ENCODE results near the gene ACSS1.

DNA sequence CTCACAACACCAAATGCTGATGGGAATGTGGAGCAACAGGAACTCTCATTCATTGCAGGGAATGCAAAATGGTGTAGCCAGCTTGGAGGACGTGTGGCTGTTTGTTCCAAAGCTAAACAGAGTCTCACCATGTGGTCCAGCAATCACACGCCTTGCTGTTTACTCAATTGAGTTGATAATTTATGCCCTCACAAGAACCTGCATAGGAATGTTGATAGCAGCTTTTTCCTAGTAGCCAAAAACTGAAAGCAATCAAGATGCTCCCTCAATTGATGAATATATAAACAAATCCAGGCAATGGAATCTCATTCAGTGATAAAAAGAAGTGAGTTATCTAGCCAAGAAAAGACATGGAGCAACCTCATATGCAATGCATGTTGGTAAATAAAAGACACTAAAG is 39.6 kb upstream of the ACSS1 start:
- TF ChIP-seq, protein P1, sequence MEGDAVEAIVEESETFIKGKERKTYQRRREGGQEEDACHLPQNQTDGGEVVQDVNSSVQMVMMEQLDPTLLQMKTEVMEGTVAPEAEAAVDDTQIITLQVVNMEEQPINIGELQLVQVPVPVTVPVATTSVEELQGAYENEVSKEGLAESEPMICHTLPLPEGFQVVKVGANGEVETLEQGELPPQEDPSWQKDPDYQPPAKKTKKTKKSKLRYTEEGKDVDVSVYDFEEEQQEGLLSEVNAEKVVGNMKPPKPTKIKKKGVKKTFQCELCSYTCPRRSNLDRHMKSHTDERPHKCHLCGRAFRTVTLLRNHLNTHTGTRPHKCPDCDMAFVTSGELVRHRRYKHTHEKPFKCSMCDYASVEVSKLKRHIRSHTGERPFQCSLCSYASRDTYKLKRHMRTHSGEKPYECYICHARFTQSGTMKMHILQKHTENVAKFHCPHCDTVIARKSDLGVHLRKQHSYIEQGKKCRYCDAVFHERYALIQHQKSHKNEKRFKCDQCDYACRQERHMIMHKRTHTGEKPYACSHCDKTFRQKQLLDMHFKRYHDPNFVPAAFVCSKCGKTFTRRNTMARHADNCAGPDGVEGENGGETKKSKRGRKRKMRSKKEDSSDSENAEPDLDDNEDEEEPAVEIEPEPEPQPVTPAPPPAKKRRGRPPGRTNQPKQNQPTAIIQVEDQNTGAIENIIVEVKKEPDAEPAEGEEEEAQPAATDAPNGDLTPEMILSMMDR (conservative IDR thresholded peaks at IDR 0.05; ENCODE audit: low read length) = no peak
- TF ChIP-seq EZH2phosphoT487 (IDR thresholded peaks at IDR 0.05; ENCODE audit: borderline replicate concordance) = no peak

Measured in Loucy (cell line).